Pancreas (tissue), 10 donors: Measurements from ENCODE around the gene PEDS1. TPM values are rescaled to one million over a fixed set of nuclear protein-coding genes. Genes with fewer than 3 reads are reported as not detected.
A peak's percentile ranks its signal among the peaks of the same experiment; 100 is the strongest.
"Not testable (repeated sequence)": the region's sequence is repeated elsewhere in the genome, so short reads cannot be mapped to it uniquely, and the experiment has no call there.

Source experiments
- ATAC-seq, 4 donors: fragments of 200-7000 bp; cut with Tn5 transposase; one replicate each; pipeline versions ENCODE4 v1.8.0 to v1.9.1; 2020; ENCODE audit warnings: mild to moderate bottlenecking in 4 of 4, moderate library complexity in 4 of 4
- DNase-seq, 6 donors: peaks; one replicate each; pipeline ENCODE4 v3.0.0-alpha.2; 2020
- FAIRE-seq: peaks from 2 replicates; lab custom pipeline; 2012; peaks lifted over from hg19 to GRCh38; lab: Jason Lieb, UNC
- H3K27ac ChIP-seq, 4 donors: fragments of 200-600 bp; sonication (generic); 1 replicate in 3 of 4; 2 replicates in 1 of 4; pipeline versions ENCODE4 v1.5.0 to v1.8.0; 2020
- H3K27me3 ChIP-seq, 4 donors: fragments of 200-600 bp; one replicate each; pipeline ENCODE4 v1.8.0; 2021
- H3K36me3 ChIP-seq, 3 donors: fragments of 200-600 bp; sonication (generic) in 1 of 3; one replicate each; pipeline versions ENCODE4 v1.5.0 to v1.8.0; 2020 to 2021
- H3K4me1 ChIP-seq, 3 donors: fragments of 200-600 bp; one replicate each; pipeline ENCODE4 v1.8.0; 2021
- H3K4me3 ChIP-seq, 4 donors: fragments of 200-600 bp; sonication (generic) in 2 of 4; one replicate each; pipeline versions ENCODE4 v1.5.0 to v1.8.0; 2020 to 2021
- H3K9me3 ChIP-seq, 4 donors: fragments of 200-600 bp; one replicate each; pipeline ENCODE4 v1.8.0; 2021
- whole genome bisulfite sequencing, 2 donors: extraction: QIAGEN DNeasy Blood & Tissue Kit; methylation state at CpG; one replicate each; pipeline ENCODE4 v1.1.7; 2013; 5-methylcytosine and 5-hydroxymethylcytosine counted together
- intact Hi-C, 3 donors: fragments of 100-400 bp; cut with DNase I; formaldehyde crosslinking; loops; one replicate each; pipeline versions ENCODE4 v1.11.1 to v1.14.2; 2022
- polyA plus RNA-seq, 2 donors: library from polyadenylated mRNA; stranded (reverse); fragments of 200-250 nt; gene quantifications; one replicate each; pipeline ENCODE4 v1.2.3, GENCODE V29; 2013
- total RNA-seq, 6 donors: library from RNA; stranded (reverse); fragmentation: NEBNext Ultra II Directional in 4 of 6; extraction: Animal tissue kit (Norgen Biotek cat#: 25700) in 4 of 6; gene quantifications; one replicate each; pipeline versions ENCODE4 v1.2.1 to v1.2.4, GENCODE V29; 2021 to 2023
- TF ChIP-seq, protein P1 (sequence below), 4 donors: fragments of 200-600 bp; sonication (generic) in 3 of 4; IDR thresholded peaks; one replicate each; pipeline versions ENCODE4 v1.5.0 to v1.8.0; 2021; ENCODE audit warnings: antibody characterized with exemption in 4 of 4
- donor health status: healthy with polysubstance abuse.
- donor health status: DM: no; HTN: no; CAD: no; lungs with moderate emphysema.
- donor health status: DM: no; HTN: no; CAD: no.
- donor health status: control.
- donor health status: control.
- donor health status: Bipolar disorder and iron deficiency.
- donor health status: DM: yes; HTN: yes; CAD: no.
- donor health status: DM: no; HTN: no; CAD: no.
- donor health status: DM: no; HTN: no; CAD: no.
- donor health status: DM: yes; HTN: yes; CAD: no.

The PEDS1 gene
- total and polyA plus RNA-seq, 8 donors, result 3.5 to 11.0 (median 6.4) TPM

DNA sequence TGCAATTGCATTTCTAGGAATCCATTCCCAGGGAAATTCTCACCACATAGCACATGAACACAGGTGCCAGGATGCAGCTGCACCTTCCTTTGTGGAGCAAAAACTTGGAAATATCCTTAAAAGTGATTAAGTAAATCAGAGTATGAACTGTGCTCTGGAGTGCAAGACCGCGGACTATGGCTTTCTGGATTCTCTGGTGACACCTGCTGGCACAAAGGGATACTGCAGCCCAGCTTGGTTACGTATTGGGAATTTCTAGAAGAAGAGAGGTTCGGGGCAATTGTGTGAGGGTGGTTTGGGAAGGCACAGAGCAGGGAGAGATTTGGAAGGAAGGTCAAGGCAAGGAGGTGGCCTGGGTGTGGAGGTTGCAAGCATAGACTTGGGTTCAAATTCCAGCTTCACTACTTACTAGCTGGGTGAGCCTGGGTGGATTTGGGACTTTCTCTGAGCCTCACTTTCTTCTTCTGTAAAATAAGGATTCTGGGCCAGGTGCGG lies 15.9 kb upstream of the PEDS1 start:
- FAIRE-seq (no peak), ATAC-seq (peak in 3 of 4 donors; percentile 37 to 50 (median 44)), DNase-seq (peak; percentile 64 to 89 (median 83))
- H3K4me3 ChIP-seq, result no peak overlapping the region
- no peaks in the 10 kb centered on the region for H3K27me3 ChIP-seq
- no peaks in the 10 kb centered on the region for H3K9me3 ChIP-seq
- H3K36me3 ChIP-seq, result no peaks in the 10 kb centered on the region
- TF ChIP-seq, protein P1, sequence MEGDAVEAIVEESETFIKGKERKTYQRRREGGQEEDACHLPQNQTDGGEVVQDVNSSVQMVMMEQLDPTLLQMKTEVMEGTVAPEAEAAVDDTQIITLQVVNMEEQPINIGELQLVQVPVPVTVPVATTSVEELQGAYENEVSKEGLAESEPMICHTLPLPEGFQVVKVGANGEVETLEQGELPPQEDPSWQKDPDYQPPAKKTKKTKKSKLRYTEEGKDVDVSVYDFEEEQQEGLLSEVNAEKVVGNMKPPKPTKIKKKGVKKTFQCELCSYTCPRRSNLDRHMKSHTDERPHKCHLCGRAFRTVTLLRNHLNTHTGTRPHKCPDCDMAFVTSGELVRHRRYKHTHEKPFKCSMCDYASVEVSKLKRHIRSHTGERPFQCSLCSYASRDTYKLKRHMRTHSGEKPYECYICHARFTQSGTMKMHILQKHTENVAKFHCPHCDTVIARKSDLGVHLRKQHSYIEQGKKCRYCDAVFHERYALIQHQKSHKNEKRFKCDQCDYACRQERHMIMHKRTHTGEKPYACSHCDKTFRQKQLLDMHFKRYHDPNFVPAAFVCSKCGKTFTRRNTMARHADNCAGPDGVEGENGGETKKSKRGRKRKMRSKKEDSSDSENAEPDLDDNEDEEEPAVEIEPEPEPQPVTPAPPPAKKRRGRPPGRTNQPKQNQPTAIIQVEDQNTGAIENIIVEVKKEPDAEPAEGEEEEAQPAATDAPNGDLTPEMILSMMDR (IDR thresholded peaks at IDR 0.05), result peak; percentile 78 to 88 (median 84)
- H3K27ac ChIP-seq, result no peak overlapping the region
- intact Hi-C loops, result loop anchor here in 1 of 3 donors (5.0 kb wide), 1 partner anchor 47 kb away; no protein-coding TSS in a partner anchor
- WGBS, 2 donors, result 10 to 15% methylated on average over 5 of the region's 5 CpGs
- H3K4me1 ChIP-seq, result peaks cover 5 to 17% (median 6%) of the 10 kb centered on the region in 3 donors

GRCh38 chr20:50165684-50166554 lies 12.4 kb upstream of the PEDS1 start:
- FAIRE-seq, result peak; percentile 70
- Histone ChIP-seq H3K4me3 (peak overlapping the region in 2 of 4 donors; percentile 4 to 29), H3K9me3 (no peaks in the 10 kb centered on the region), H3K36me3 (no peaks in the 10 kb centered on the region), H3K4me1 (peaks cover 5 to 11% (median 6%) of the 10 kb centered on the region in 3 donors), H3K27ac (peak overlapping the region; percentile 2 to 82 (median 49)), H3K27me3 (no peaks in the 10 kb centered on the region)
- peak; percentile 96 to 99 (median 98) for ATAC-seq
- intact Hi-C loops, result loop anchor here in 1 of 3 donors (5.0 kb wide), 1 partner anchor 44 kb away; no protein-coding TSS in a partner anchor
- DNase-seq, result peak; percentile 82 to 97 (median 96)
- 4 to 8% methylated on average over 20 of the region's 20 CpGs for WGBS, 2 donors
- TF ChIP-seq, protein P1 (IDR thresholded peaks at IDR 0.05), result no peak

- TF ChIP-seq, protein P1 (IDR thresholded peaks at IDR 0.05), result no peak
- no peak for ATAC-seq
- H3K4me3 ChIP-seq, result no peak overlapping the region
- H3K4me1 ChIP-seq, result peaks cover 5 to 11% (median 6%) of the 10 kb centered on the region in 3 donors
- intact Hi-C loops, result no loop called here
- H3K9me3 ChIP-seq, result no peaks in the 10 kb centered on the region
- 75 to 76% methylated on average over 9 of the region's 9 CpGs for WGBS, 2 donors
- no peak for FAIRE-seq
- H3K36me3 ChIP-seq, result no peaks in the 10 kb centered on the region
- no peak for DNase-seq
- H3K27ac ChIP-seq, result no peak overlapping the region
- no peaks in the 10 kb centered on the region for H3K27me3 ChIP-seq
Measured at GRCh38 chr20:50163570-50164317, 10.2 kb upstream of the PEDS1 start.

DNA sequence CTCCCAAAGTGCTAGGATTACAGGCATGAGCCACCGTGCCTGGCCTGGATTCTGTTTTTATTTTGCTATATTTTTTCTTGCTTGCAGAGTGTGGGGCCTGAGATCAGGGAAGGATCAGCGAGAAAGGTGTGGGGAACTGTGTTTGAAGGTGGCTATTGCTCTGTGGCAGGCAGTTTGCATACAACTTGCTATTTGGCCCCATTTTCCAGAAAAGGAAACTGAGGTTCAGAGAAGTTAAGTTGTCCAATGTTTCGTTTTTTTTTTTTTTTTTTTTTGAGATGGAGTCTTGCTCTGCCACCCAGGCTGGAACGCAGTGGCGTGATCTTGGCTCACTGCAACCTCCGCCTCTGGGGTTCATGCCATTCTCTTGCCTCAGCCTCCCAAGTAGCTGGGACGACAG lies 8.0 kb upstream of the PEDS1 start:
- FAIRE-seq, H3K27me3 ChIP-seq, H3K9me3 ChIP-seq, H3K27ac ChIP-seq, H3K4me3 ChIP-seq, DNase-seq, H3K36me3 ChIP-seq, intact Hi-C loops, H3K4me1 ChIP-seq, ATAC-seq: not testable (repeated sequence)
- 88% methylated on average over 7 of the region's 7 CpGs for WGBS, 2 donors

DNA sequence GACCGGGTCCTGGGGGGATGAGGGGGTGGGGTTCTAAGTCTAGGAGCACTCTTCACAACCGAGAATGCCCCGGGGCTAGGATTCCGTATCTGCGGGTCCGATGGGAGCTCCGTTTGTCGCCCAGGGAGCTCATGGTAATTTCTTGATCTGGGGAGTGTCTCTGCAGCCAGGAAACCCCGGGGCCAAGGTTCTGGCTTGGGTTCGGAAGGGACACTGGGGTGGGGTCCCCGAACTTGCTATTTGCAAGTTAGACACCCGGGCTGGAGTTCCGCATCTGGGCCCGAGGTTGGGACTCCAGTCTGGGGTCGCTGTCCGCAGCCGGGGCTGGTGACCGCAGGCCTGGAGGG lies 397 bp downstream of the PEDS1 start:
- ATAC-seq (no peak), FAIRE-seq (no peak), DNase-seq (peak in 1 of 6 donors; percentile 51)
- H3K4me1 ChIP-seq, result peaks cover 34 to 37% (median 35%) of the 10 kb centered on the region in 3 donors
- no peaks in the 10 kb centered on the region for H3K9me3 ChIP-seq
- H3K4me3 ChIP-seq, result peak overlapping the region; percentile 65 to 90 (median 90)
- WGBS, 2 donors, result 0% methylated on average over 16 to 18 of the region's 18 CpGs
- intact Hi-C loops, result loop anchor here in 1 of 3 donors (10.0 kb wide), 1 partner anchor 168 kb away; the partner anchor contains the start of gene SNAI1
- H3K36me3 ChIP-seq, result no peaks in the 10 kb centered on the region
- H3K27me3 ChIP-seq, result no peaks in the 10 kb centered on the region
- TF ChIP-seq, protein P1 (IDR thresholded peaks at IDR 0.05), result no peak
- H3K27ac ChIP-seq, result peak overlapping the region; percentile 69 to 87 (median 80)
